NOMO-1 treated with DMSO at 0.1 percent for 48 hours (cell line): ENCODE measurements around the gene DAAM1.

ENCODE experiments used
- DNase-seq: peaks from one replicate; lab custom pipeline; 2025; ENCODE audit not compliant: unreplicated experiment; lab: John Stamatoyannopoulos, UW

The DAAM1 gene

DNA sequence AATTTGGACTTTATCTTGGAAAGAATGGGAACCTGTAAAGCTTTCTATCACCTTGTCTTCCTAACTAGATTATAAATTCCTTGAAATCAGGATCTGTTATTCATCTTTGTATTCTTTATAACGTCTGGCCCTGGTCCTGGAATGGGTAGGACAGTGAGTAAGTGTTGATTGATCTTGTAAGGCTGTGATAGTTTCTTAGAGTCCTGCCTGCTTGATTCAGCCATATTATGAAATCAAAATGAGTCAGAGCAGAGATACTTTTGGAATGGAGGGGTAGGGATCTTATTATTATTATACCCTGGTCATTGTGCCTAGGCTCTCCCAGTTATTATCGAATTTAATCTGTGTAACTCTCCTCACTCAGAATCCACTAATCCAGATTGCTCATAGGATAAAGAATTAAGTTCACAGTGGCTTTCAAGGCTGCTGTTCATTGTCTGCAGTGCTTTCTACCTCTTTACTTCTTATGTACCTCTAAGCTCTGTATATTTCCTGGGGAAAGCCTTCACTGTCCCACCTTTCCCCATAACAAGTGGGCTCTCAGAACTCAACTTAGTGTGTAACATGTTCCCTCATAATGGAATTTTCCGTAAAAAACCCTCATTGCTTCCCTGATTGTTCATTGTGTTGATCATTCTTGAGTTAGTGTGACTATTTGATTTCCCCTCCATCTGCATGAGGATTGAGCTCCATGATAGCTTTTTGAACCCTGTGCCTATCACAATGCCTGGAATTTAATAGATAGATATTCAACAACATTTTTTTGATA lies 93.3 kb downstream of the DAAM1 start:
- DNase-seq, result no peak

DNA sequence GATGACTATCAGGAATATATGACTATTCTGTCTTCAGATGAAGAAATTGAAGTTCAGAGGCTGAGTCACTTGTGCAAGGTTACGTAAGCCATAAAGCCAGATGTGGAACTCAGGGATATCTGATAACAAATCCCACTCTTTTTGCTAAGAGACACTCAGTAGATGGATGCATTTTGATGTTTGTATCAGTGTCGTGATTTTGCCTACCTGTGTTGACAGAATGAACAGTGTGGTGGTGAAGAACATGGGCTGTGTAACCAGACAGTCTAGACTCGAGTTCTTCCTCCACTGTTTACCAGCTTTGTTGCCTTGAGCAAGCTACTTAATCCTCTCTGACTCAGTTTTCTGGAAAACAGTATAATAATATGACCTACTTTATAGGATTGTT lies 93.9 kb downstream of the DAAM1 start:
- no peak for DNase-seq

DNA sequence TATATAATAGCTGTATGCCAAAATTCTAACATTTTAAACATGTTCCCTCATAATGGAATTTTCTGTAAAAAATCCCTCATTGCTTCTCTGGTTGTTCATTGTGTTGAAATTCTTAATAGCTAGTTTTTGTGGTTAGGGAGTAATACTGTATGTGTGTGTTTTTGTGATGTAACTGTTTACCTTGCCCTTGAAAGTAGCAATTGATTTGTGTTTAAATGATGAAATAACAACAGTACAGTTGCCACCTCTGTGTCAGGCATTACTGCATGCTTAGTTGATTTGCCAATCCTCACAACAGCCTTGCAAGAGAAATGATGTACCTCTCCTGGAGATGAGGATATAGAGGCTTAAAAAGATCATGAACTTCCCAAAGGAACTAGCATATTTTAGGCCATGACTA lies 94.9 kb downstream of the DAAM1 start:
- DNase-seq, result no peak

DNA sequence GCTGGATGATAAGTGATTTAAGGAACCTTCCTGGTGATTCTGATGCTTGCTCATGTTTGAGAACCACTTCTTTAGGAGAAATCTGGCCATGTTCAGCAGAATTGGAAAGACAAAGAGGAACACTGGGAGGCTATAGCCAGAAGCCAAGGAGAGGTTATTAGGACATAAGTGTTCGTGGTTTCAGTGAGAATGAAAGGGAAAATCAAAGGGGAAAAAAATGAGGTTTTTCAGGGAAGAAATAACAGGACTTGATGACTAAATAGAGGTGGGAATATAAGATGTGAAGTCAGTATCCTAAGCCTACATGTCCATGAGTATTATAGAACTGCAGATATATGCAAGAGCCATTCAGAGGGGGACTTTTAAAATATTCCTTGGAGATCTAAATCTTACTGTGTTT lies 95.6 kb downstream of the DAAM1 start:
- no peak for DNase-seq

DNA sequence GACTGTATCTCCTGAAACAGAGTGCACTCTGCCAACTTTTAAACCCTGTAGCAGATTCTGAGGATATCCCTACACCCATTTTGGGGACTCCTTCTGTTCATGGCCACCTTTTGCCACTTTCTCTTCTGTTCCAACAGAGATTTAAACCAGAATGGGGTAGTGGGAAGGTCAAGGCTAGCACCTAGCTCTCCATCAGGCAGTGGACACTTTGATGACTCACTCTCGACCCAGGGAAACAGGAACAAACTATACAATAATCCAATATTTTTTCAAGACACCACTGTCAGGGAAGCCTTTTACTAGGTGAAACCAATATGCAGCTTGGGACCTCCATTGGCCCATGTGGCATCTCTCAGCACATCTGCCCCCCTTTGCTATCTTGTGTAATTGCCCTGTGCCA lies 103.6 kb downstream of the DAAM1 start:
- no peak for DNase-seq

DNA sequence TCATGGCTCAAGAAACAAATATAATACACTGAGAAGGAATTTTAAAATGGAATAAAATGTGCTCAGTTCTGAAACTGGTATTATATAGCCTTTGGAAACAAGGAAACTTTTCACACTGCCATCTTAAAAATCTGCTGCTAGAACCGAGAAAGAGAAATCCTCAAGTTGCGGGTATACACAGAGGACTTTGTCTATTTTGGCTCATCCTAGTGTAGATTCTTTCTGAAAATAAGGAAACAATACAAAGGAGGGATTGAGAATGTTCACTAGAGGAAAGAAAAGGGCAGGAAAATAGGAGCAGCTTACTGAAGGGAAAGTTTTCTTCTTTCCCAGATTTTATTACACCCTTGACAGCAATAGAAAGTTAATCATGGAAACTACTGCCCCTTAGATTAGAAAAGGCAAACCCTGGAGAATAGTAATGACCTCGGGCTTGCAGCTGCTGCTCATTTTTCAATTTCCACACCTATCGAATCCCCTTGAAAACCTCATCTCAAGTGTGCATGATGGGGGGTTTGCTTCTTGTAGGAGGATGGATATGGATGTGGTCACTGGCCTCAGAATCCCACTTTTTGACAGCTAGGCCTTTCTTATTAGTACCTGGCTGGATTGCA lies 104.6 kb downstream of the DAAM1 start:
- DNase-seq, result no peak

DNA sequence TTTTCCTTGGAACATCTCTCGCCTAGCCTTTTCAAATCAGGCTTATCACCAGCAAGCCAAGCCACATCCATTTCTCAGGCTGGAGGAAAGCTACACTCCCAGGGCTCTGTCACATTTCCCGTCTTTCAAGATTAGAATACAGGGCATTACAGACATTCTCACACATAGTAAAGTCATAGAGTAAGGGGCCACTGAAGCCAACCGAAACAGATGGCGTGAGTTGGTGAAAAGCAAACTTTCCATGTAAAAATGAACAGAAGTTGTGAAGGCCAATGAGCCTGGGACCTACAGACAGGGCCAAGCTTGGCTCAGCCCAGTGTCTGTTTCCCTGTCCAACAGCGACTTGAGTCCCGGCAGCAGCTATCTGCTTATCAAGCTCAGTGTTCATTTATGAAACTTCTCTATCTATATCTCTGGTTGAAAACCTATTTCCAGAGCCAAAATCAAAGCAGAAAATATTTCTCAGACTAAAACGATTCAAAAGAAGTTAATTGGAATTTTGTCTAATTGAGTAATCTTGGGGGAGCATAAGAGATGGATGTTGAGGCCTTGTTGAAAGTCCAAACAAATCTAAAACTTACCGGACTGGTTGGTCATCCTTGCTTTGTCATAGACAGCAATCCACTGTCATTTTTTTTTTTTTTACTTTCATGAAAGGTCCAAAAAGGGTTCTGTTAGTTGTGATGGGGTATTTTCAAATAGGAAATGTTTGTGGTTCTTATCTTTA lies 105.6 kb downstream of the DAAM1 start:
- no peak for DNase-seq

DNA sequence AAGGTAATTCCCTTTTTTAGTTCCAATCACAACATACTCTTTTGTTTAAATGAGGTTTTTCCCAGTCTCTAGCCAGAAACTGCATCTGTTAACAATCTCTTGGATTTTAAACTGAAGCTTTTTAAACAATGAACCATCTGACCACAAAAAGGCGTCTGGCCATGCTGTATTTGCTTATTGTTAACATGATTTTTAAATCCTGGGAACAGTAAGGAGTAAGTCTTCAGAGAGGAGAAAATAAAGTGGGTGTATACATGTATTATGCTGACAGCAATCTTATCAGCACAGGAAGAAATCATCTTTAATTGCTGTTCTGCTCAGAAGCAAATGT lies 106.2 kb downstream of the DAAM1 start:
- DNase-seq, result no peak

DNA sequence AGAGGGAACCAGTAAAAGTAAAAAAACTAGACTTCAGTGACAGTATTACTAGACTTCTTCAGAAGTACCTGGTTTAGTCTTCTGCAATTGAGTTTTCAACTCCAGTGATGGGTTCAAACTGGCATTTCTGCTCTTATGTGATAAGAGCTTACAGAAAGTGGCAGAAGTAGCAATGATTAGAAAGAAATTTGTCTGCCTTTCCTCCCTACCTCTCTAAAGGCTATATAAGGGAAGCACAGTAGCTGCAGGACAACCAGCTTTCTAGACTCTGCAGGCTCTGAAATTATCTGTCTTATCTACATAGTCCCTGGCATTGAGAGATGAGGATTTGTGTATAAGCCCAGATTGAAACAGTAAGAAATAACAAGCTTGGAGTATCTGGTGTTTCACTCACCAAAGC lies 107.5 kb downstream of the DAAM1 start:
- DNase-seq, result no peak

DNA sequence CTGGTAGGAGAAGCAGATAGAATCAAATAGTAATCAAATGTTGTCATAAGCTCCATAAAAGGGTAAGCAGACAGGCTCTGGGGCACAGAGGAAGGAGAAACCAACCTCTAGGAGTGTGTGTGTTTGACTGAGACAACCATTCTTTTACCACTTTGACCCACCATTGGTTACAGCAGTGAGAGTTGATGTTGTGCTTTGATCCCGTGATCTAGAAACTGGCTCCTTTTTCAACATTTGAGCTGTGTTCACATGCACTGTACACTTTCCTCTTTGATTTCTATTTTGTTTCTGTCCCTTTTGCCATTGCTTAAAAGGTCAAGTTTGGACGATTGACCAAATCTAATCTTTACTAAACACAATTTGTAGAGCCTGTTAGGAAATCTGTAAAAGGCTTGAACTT lies 108.0 kb downstream of the DAAM1 start:
- DNase-seq, result no peak

DNA sequence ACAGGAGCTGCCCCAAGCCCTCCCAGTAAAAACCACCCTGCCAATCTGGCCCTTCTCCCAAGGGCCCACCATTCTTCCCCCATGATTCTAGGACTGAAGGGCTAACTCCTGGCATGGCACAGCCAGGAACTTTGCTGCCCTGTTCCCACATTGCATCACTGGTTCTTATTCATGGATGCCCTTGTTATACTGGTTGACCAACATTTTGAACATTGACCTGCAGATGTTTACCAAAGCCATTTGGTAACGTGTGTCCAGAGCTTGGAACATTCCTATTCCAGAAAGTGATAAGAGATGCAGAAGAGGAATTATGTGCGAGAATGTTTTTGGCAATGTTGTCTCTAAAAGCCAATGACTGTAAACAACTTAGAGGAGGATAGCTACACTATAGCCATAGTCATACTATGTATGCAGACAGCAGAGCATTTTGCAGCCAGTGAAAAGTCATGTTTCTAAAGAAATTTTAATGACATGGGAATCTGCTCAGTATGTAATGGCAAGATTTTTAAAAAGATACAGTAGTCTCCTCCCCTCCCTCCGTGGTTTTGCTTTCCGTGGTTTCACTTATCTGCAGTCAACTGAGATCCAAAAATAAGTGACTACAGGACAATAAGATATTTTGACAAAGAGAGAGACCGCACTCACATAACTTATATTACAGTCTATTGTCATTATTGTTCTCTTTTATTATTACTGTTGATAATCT lies 108.8 kb downstream of the DAAM1 start:
- no peak for DNase-seq

DNA sequence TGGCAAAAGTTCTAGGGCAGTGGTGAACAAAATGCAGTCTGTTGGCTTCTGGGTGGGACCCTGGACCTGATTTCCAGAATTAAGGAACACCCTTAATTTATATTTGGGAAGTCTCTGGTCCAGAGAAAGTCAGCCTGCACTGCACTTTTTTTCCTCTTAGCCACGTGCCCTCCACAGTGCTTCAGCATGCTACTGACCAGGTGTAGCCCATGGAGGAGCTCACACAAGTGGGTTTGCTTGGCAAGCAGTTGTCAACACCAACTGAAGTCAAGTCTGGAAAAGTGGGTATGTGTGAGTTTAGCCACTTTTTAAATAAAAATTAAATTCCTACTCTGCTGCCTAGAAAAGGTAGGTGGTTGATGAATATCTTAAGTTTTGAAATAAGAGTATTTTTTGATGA lies 111.3 kb downstream of the DAAM1 start:
- no peak for DNase-seq

DNA sequence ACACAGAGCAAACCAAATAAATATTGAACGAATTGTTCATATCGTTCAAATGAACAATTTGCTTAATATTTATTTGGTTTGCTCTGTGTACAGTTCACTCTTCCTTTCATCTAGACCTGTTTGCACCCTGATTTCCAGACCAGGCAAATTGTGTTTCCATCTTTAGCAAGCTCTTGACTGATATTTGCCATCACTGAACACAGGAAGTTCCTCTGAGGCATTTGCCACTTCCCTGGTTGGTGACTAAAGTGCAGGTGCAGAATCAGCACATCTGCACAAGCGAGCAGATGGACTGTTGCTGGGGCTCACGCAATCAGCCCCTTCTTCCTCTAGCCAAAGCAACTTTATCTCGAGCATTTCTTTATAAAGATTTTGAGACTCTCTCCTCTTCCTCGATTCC lies 112.9 kb downstream of the DAAM1 start:
- DNase-seq, result peak; percentile 42

DNA sequence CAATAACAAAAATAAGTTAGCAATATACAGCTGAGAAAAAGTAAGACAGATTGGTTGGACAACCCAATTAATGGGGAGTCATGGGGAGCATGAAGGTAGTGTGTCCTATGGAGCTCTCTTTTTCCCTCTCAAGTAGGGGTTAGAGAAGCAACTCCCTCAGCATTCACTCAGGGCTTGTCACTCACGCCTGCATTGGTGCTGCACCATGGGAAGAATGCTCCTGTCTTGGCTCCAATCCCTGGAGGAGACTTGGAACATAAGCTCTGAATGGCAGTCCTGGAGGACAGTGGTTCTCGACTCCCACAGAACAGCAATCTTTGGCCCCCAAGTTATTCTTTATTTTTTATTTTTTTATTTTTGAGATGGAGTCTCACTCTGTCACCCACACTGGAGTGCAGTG lies 113.8 kb downstream of the DAAM1 start:
- DNase-seq, result no peak

DNA sequence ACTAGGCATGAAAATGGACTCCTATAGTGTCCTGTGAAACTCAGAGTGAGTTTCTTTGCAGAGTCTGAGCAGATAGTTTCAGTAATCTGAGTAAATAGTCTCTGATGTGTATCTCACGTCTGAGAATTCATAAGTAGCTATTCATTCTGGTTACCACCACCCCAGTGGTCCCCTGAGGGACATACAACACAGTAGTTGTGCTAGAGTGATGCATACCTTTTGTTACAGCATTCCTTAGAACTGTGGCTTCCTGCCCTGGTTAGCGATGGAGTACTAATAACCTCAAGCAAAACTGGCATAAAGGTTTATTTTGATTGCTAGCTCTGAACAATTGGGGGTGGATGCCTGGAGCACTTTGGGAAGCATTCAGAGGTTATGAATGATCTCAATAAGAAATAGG lies 114.7 kb downstream of the DAAM1 start:
- DNase-seq, result no peak

DNA sequence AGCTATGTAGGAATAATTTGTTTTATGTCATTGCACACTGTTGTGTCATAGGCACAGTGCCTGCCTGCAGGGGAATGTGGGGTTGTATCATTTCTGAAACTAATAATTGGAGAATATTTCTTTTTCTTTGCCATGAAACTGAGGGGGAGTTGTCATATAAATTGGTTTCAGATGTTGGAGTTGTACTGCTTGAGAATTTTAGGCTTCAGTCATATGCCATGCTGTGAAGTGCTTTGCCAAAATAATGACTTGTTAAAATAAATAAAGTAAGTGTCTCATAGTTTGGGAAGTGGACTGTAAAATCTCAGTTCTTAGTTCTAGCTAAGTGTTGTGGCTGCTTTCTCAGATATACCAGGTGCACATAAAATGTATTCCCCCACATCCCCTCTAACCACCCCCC lies 116.8 kb downstream of the DAAM1 start:
- no peak for DNase-seq

DNA sequence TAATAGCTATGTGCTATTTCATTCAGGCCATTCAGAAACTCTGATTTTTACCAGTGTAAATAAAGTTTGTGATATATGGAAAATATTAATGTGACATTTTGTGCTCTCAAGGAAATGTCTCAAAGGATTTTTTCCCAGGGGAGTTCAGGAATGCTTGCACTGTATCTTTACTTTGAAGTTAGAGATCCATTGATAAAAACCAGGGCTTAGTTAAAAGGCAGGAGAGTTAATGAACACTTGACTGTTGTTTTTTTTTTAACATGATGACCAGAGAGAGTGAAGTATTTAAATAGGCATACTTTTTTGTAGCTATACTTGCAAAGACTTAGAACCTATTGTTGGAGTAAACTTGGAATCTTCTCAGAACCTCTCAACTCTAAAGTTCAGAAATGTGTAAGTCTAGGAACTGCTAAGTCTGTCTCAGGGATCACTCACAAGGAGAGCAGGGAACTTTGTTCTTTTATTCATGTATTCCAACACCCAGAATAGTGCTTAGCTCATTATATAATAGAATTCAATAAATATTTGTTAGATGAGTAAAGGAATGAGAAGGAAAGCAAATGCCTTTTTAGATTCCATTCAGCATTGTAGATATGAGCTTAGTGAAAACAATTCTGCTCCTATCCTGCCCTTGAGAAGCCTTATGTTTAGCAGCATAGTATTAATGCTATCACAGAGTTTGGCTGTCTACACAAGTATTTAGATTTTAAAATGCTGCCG lies 117.5 kb downstream of the DAAM1 start:
- no peak for DNase-seq

DNA sequence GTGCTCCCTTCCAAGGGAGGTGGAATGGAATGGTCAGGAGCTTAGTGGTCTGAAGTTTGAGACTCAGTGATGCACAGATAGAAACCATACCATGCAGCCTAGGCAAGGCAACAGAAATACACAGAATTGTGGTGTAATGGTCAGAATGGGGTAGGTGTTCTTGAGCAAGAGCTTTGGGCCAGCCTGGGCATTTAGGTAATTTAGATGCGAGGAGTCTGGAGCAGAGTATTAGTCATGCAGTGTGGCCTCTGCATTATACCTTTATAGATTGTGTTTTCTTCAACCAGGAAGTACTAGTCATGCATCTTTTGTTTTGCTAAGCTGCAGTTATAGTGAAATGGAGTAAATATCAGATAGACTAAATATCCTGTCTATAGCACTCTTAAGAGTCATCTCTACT lies 118.3 kb downstream of the DAAM1 start:
- DNase-seq, result peak; percentile 52

DNA sequence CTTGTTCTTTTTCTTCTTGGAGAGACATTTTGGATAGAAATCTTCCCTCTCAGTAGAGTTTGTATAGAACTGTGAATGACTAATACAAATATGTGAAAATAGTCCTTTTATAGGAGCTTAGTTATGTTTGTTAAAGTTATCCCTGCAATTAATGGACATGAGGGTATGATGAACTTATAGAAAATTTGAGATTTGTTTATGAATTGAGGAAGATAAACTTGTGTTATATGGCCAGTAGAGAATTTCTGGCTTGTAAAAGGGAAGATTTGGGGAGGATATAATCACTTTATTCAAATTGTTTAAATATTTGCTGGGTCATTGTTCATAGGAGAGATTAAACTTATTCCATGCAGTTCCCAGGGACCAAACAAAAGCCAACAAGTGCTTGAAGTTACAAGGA lies 119.6 kb downstream of the DAAM1 start:
- DNase-seq, result no peak

DNA sequence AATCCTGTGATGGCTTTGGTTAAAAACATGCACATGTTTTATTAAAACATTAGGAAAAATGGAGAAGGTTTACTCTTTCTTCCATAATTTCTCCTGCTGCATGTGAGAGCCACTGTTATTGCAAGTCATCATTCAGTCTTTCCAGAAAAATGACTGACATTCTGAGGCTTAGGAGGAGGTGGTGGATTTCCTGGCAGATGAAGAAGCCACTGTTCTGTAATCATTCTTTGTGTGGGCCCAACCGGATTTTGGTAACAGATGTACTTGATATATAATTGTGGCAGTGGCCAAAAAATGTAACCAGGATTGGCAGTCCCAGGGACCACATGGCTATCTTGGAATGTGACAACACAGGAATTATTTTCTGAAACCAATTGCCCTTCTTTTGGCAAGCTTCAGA lies 120.2 kb downstream of the DAAM1 start:
- no peak for DNase-seq

DNA sequence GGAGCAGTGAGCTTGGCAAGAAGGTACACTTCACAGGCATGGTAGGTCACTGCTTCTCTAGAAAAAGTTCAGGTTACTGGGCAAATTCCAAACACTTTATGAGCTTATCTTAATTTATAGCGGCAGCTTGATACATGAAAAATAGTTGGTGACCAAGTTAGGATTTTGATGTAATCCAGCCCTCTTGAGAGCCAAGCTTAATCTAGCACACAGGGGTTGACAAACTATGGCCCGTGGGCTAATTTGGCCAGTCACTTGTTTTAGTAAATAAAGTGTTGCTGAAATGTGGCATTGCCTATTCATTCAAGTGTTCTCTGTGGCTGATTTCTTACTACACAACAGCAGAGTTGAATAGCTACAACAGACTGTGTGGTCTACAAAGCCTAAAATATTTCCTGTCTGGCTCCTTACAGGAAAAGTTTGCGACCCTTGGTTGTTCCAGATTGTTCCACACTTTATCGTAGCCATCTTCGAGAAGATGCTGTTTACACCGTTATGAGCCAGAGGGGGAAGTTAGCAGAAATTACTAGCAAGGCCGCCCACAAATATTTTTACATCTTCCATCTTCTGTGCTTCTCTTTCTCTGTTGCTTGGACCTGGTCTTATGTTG lies 120.9 kb downstream of the DAAM1 start:
- DNase-seq, result no peak
